Measurements from ENCODE around the gene STARD13.
"Not testable (repeated sequence)": the region's sequence is repeated elsewhere in the genome, so short reads cannot be mapped to it uniquely, and the experiment has no call there.

STARD13 gene

GRCh38 chr13:33251131-33251661 is 34.4 kb downstream of the STARD13 start:
- no peak for DNase-seq (ENCODE audit: low read depth)

DNA sequence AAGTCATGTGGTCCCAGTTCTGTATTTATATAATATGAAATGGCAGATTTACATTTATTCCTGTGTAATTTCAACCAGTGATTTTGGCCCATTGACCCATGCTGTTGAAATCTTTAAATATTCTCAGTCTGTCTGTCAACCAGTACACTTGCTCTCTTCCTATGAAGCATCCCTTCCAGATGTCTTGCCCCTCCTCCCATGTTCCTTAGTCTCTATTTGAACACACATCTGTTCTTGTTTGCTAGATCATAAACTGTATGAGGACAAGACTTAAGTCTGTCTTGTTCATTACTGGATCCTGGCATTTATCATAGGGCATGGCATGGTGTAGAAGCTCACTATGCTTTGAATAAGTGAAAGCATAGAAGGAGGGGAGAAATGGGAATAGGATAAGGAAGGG is 34.9 kb downstream of the STARD13 start:
- no peak for DNase-seq (ENCODE audit: low read depth)

DNA sequence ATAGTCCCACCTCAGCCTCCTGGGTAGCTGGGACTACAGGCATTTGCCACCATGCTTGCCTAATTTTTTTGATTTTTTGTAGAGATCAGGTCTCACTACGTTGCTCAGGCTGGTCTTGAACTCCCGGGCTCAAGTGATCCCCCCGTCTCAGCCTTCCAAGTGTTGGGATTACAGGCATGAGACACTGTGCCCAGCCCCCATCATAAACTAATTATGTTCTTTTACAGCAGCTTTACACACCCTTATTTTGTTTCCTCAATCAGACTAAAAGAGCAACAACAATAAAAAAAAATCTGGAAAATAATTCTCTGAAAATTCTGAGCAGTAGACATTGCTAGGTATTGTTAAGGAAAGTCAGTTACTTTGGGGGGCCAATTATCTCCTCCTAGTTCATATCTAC is 35.7 kb downstream of the STARD13 start:
- no peak for DNase-seq (ENCODE audit: low read depth)

- DNase-seq (ENCODE audit: low read depth) = no peak
These were observed 36.5 kb downstream of the STARD13 start for GRCh38 chr13:33249066-33249465.

DNA sequence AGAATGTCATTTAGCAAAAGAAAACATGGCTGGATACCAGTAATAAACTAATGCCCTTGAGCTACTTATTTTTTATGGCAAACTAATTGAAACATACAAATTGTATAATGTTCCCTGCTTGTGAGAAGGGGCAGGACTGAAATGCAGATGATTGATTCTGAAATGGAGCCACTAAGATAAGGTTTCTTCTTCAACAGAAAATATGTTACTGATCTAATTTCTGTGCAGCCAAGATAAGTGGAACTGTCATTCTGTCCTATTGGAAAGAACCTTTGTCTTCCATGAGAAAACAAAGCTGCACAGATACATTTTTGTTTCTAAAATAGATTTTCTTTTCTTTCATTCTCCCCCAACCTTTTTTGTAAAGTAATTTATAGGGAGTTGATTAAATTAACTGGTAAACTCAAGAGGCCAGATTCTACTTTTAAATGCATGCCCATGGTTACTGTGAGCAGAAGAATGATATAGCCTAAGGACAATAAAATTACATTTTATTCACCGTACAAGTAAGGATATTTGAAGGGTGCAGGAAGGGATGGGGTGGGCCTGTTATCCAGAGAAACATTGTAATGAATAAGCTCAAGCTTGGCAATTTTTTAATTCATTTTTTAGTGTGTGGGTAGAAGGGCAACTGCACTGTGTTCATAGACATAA is 39.9 kb downstream of the STARD13 start:
- no peak for DNase-seq (ENCODE audit: low read depth)

GRCh38 chr13:33244907-33245287 is 40.7 kb downstream of the STARD13 start:
- no peak for DNase-seq (ENCODE audit: low read depth)

- DNase-seq (ENCODE audit: low read depth) = no peak
These were observed 41.2 kb downstream of the STARD13 start for GRCh38 chr13:33244210-33244906.

DNA sequence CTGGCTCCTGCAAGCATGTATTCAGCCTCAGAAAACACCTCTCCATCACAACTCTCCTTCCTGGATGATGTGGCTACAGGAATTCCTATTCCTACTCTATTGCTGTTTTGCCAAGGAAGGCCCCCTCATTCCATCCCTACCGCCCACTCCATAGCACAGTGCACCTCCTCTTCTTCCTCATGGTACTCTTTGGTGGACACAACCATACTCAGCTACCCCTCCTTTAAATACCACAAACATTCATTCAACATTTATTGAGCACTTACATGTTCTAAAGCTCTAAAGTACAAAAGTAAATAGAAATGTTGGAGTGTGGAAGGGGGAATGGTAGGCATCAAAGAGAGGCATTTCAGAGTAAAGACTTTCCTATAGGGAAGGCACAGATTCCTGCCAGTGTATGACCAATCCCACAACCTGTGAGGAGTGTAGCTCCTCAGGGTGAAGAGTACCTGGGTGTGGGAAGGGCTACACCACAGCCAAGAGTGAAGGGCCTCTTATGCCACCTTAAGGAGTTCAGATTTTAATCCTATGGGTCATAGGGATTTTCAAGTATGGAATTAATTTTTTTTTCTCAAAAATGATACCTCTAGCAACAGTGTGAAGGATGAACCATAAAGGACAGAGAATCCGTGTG is 42.5 kb downstream of the STARD13 start:
- no peak for DNase-seq (ENCODE audit: low read depth)

DNA sequence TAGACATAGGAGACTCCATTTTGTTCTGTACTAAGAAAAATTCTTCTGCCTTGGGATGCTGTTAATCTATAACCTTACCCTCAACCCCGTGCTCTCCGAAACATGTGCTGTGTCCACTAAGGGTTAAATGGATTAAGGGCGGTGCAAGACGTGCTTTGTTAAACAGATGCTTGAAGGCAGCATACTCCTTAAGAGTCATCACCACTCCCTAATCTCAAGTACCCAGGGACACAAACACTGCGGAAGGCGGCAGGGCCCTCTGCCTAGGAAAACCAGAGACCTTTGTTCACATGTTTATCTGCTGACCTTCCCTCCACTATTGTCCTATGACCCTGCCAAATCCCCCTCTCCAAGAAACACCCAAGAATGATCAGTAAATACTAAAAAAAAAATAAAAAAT is 43.2 kb downstream of the STARD13 start:
- not testable (repeated sequence) for DNase-seq (ENCODE audit: low read depth)

DNA sequence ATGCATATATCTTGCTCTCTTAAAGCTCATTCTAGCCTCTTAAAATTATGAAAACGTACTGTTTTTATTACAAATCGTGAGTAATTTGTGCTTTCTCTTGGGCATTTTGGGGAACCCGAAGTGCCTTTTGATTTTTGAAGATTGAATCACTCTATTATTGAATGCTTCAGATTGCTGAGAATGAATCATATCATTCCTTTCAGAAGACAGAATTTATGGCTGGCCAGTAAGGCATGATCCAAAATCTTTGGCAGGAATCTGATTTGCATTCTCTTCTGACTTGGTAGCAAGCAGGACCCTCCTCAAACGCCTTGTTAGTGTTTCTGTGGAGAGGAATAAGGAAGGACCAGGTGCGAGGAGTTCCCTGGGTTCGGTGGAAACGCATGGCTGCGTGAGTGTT is 49.5 kb downstream of the STARD13 start:
- DNase-seq (ENCODE audit: low read depth) = no peak

DNA sequence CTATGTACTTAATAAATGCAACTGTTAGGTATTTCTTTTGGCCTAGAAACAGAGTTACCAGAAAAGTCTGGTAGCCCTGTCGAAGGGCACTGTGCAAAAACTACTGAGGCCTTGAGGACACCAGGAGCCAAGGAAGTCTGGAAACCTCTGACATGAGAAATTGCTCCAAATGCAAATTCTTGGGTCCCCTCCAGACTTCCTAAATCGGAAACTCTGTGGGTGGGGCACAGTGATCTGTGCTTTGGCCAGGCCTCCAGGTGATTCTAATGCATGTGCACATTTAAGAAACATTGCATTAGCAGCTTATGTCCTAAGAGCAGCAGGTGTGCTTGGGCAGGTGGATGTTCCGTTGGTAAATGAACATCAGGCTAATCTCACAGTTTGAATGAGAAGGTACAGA is 50.0 kb downstream of the STARD13 start:
- no peak for DNase-seq (ENCODE audit: low read depth)

GRCh38 chr13:33235078-33235477 is 50.5 kb downstream of the STARD13 start:
- DNase-seq (ENCODE audit: low read depth) = no peak

DNA sequence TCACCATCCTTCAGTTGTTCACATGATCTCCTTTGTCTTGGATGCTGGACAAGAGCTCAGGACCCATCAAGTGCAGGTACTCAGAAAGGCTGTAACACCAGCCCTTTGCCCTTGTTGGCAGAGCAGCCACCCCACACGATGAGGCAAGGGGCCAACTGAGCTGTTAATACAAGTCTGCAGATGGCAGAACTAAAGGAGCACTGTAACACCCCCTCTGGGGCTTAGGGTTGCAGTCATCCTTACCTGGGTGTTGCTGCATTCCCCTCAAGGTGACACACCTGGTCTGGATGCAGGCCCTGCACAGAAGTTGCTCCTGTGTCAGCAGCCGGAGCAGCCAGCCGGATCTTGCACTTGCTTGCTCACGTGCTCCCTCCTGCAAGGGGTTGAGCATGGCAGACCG is 52.0 kb downstream of the STARD13 start:
- no peak for DNase-seq (ENCODE audit: low read depth)

- no peak for DNase-seq (ENCODE audit: low read depth)
These were observed 52.7 kb downstream of the STARD13 start for GRCh38 chr13:33232883-33233282.

DNA sequence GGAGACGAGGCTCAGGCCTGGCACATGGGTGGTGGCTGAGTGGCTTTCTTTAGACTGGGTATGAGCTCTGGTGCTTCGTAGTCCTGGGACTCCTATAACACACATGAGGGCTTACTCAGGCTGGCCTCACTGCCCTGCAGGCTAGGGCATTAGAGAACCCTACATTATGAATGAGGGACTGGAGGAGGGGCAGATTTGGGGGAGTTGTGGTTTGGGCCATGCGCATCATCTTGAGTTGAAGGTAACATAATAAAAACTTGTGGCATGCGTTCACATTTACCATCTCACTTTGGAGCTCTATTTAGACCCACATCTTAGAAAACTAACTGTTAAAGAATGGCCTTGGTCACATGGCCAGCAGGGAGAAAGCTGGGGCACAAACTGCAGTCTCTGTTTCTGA is 54.2 kb downstream of the STARD13 start:
- DNase-seq (ENCODE audit: low read depth) = no peak

GRCh38 chr13:33230178-33230881 is 55.2 kb downstream of the STARD13 start:
- no peak for DNase-seq (ENCODE audit: low read depth)

DNA sequence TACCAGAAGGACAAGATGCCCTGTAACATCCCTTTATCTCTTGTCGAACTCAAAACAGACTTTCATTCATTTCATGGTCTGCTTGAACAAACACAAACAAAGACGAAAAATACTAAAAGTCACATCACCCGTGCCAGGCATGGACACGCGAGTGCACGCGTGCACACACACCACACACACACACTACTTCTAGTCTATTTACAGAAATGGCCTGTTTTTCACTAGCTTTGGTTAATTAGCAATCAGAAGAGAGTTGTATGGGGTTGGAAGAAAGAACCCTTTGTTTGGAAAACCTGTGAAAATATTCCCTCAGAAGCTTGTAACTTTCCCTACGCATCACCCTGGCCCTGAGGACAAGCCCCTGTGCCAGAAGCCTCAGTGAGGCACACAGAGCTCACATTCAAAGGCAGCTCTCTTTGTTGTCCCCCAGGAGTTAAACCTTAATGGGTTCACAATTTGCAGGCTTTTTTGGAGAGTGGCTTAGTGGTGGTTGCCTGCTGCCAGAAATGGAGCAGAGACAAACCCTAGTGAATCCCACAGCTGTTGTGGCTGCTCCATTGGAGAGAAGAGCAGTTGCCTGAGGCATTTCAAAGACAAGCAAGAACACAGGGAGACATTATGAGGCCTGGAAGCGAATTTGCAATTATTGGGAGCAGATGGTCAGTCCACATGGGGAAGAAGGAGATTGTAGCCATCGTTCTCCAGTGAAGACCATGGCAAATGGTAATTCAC is 55.9 kb downstream of the STARD13 start:
- DNase-seq (ENCODE audit: low read depth) = no peak

DNA sequence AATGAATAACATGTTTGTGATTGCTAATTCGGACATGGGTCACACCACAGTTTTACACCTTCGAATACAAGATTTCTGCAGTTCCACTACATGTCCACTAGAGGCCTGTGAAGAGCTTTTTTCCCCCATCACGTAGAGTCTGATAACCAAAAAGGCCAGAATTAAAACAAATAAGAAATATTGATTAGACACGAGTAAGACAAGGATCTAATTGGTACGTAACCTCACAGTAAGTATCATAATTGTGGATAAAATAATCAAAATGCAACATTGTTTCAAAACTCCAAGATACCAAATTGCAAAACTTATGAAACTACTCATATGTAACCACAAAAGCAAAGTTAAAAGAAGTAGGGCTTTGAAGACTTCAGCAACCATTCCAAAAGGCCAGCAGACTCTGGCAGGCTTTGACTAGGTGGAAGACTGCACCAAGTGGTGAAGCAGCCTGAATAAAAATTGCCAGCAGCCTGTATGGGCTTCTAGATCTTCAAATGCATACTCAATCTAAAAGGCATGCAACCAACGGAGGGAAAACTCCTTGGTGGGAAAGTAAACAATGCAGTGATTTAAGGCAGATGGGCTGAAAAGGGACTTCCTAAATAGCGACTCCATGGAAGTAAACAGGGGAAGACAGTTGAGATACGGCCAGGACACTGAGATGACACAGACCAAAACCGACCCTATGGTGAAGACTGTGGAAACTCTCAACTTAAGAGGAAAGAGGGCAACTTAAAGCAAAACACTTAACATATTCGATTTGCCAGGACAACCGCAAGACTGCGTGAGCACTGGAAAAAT is 56.7 kb downstream of the STARD13 start:
- DNase-seq (ENCODE audit: low read depth) = no peak

- DNase-seq (ENCODE audit: low read depth) = no peak
These were observed 57.5 kb downstream of the STARD13 start for GRCh38 chr13:33227927-33228647.

DNA sequence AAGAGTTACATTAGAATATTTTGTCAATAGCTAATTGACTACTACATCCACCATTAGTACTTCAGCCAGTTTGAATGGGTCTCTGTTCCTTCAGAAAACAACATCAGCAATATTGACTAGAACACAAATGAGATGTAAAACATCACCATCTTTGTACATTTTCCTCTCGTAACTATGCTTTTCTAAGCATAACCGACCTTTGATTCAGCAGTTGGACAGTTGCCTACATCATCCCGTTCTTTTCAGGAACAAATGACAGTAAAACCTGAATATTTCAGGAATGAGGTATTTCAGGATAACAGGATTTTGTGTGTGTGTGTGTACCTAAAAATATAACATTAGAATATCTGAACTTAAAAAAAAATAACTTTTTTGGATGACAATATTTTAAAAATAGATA is 60.9 kb downstream of the STARD13 start:
- DNase-seq (ENCODE audit: low read depth) = no peak
